Measurements from ENCODE around the gene MT4.

- TF ChIP-seq CTCF (IDR thresholded peaks at IDR 0.05; ENCODE audit: extremely low read depth in 1 of 2, insufficient read depth in 1 of 2, low read depth in 1 of 2, low read length in 2 of 2), result no peak
- TF ChIP-seq MAX (IDR thresholded peaks at IDR 0.05; ENCODE audit: insufficient read depth, insufficient read length), result no peak
- peak; percentile 72 for TF ChIP-seq POLR2AphosphoS5 (IDR thresholded peaks at IDR 0.05; ENCODE audit: insufficient read depth, low read depth, low read length)
Measured at GRCh38 chr16:56614549-56614991, 49.7 kb downstream of the MT4 start.

Data from endothelial cell of umbilical vein (primary cell).